Activated T-cell treated with anti-CD3 and anti-CD28 coated beads for 1 hour (primary cell): ENCODE results near the gene GFY.

Source experiments
- DNase-seq: peaks from one replicate; pipeline ENCODE4 v3.0.0-alpha.2; 2020; ENCODE audit warnings: low read depth

GFY gene

GRCh38 chr19:49408816-49409440 is 16.3 kb upstream of the GFY start:
- DNase-seq: no peak

GRCh38 chr19:49409441-49410029 is 15.7 kb upstream of the GFY start:
- no peak for DNase-seq

GRCh38 chr19:49411681-49412326 is 13.4 kb upstream of the GFY start:
- no peak for DNase-seq

- no peak for DNase-seq
Observed at GRCh38 chr19:49413348-49413747, 11.8 kb upstream of the GFY start.

- no peak for DNase-seq
Observed at GRCh38 chr19:49414256-49414655, 10.9 kb upstream of the GFY start.

- DNase-seq: no peak
Observed at GRCh38 chr19:49415102-49415809, 9.9 kb upstream of the GFY start.

- DNase-seq: no peak
Observed at GRCh38 chr19:49415810-49416200, 9.4 kb upstream of the GFY start.

GRCh38 chr19:49417088-49417487 is 8.1 kb upstream of the GFY start:
- no peak for DNase-seq

GRCh38 chr19:49418511-49418910 is 6.7 kb upstream of the GFY start:
- DNase-seq: no peak

- DNase-seq: no peak
Observed at GRCh38 chr19:49419173-49419572, 6.0 kb upstream of the GFY start.

GRCh38 chr19:49420227-49420626 is 5.0 kb upstream of the GFY start:
- DNase-seq: no peak

- DNase-seq: no peak
Observed at GRCh38 chr19:49421039-49421877, 3.9 kb upstream of the GFY start.

- DNase-seq: no peak
Observed at GRCh38 chr19:49421878-49422202, 3.3 kb upstream of the GFY start.

GRCh38 chr19:49422407-49423070 is 2.6 kb upstream of the GFY start:
- DNase-seq: no peak

- no peak for DNase-seq
Observed at GRCh38 chr19:49423071-49423984, 1.9 kb upstream of the GFY start, which contains the start of gene PTH2. Gene PTH2, minus strand, starts transcription at chr19:49423441. Its CDS starts 102 bp downstream, at chr19:49423339.

GRCh38 chr19:49423985-49424303 is 1.2 kb upstream of the GFY start:
- DNase-seq: no peak

GRCh38 chr19:49425922-49426592 is 869 bp downstream of the GFY start:
- DNase-seq: no peak

GRCh38 chr19:49427339-49427738 is 2.2 kb downstream of the GFY start:
- no peak for DNase-seq

GRCh38 chr19:49427855-49428546 is 2.8 kb downstream of the GFY start:
- no peak for DNase-seq
